Measurements from ENCODE around the gene BMP3.
A peak's percentile ranks its signal among the peaks of the same experiment; 100 is the strongest.
"Not testable (repeated sequence)": the region's sequence is repeated elsewhere in the genome, so short reads cannot be mapped to it uniquely, and the experiment has no call there.

The BMP3 gene, protein sequence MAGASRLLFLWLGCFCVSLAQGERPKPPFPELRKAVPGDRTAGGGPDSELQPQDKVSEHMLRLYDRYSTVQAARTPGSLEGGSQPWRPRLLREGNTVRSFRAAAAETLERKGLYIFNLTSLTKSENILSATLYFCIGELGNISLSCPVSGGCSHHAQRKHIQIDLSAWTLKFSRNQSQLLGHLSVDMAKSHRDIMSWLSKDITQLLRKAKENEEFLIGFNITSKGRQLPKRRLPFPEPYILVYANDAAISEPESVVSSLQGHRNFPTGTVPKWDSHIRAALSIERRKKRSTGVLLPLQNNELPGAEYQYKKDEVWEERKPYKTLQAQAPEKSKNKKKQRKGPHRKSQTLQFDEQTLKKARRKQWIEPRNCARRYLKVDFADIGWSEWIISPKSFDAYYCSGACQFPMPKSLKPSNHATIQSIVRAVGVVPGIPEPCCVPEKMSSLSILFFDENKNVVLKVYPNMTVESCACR

DNA sequence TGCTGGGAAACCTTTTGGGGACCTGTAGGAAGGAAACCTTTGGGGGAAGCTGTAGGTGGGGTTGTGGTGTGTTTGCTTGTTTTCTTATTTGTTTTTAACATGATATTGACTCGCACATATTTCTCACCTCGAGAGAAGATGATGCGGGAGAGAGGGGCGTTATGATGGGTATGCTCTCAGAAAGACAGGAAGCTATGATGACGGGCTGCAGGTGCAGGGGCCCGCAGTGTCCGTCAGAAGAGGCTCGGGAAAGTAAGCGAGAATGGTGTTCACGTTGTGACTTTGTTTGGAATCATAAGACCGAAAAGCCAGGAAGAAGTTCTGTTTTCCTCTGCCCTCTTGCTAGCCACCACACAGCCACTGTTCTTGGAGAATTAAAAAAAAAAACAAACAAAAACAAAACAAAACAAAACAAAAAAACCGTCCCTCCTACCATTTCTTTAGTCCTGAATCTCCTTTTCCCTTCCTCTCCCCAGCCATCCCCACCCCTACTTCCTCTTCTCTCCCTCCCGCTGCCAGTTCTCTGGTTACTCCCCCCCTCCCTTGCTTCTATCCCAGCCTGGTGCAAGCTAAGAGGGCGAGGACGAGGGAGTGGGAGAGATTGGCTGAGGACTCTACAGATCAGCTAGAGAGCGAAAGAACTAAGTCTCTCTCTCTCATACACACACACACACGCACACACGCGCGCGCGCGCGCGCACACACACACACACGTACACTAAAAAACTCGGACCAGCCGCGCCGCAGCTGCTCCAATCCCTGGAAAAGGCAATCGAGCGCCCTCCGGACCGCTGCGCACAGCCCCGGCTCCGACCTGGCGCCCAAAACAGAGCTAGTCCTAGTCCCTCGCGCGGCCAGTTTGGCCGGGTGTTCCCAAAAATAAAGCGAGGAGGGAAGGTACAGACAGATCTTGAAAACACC, at the start of gene BMP3:
BMP3 (plus strand) TSS at position 648 of the 920 bp plus-strand sequence. CDS start 577 bp downstream, outside the sequence.
- DNase-seq = no peak

DNA sequence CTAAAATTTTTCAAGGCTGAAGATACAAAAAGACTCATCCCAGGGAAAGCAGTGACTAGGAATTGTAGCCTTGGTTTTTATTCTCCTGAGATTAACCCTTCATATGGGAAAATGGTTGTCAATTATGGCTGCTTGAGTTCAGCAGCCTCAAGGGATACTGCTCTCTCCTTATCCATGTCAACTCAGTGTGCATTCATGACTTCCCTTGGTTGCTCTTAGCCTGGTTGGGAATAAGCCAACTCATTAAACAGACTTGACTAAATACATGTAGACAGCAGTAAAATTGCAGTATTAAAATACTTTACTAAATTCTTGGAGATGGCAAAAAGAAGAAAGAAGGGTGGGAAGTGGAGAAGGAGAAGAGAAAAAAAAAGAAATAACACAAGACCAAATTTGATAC, 44.5 kb upstream of the BMP3 start:
- DNase-seq = no peak

DNA sequence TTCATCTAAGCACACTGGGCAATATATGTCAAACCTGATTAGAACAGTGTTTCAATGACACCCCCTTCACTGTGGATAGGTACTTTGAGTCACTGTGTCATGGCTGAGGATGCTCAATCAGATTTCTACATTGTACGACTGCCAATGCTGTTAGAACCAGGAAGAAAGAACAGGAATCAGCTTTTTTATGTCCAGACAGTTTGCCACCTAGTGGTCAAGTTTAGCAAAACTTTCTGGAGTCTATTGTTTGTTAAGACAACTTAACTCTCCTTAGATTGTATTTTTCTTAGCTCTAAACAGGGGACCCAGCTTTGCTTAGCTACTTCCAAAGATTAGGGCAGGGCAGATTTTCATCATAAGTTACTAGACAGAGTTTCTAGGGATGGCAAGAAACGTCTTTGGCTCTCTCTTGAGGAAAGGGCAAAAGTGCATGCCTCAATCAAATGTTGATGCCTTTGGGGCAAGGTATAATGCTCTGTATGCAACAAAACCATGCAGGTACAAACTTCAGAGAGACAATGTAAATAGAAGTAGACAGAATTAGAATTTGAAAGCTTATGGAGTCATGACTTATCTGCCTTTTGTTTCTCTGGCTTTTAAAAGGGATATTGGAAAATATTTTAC, 40.5 kb upstream of the BMP3 start:
- DNase-seq = peak; percentile 20

DNA sequence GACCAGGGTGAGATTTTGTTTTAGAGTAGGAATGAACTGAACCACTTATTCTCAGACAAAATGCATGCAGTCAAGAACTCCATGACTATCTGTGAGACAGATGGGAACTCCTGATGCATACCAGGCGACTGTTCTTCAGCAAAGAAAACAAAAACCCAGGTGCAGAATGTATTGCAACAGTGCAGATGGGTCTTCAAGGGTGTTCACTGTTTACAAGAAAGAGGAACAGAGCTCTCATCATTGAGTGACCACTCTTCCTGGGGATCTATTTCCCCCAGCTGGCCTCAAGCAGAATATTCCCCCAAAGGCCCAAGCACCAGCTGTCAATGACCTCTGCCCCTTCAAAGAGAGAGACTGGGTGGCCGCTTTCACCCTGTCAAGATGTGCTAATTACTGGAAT, 39.7 kb upstream of the BMP3 start:
- no peak for DNase-seq

DNA sequence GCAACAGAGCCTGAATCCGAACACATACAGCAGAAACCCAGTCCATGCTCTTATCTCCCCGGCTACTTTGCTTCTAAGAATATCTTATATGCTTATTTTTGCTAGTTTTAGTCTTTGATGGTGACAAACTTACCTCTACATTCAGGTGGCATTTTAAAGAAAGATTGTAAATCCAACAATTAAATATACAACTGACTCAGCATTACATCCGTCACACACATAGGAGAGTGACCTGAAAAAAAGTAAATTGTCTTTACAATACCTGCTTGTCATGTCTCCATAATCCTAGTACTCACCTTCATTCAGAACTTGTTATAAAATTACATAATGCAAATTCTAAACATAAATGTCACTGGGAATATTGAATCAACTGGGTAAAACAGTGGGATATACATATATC, 30.6 kb upstream of the BMP3 start:
- no peak for DNase-seq

DNA sequence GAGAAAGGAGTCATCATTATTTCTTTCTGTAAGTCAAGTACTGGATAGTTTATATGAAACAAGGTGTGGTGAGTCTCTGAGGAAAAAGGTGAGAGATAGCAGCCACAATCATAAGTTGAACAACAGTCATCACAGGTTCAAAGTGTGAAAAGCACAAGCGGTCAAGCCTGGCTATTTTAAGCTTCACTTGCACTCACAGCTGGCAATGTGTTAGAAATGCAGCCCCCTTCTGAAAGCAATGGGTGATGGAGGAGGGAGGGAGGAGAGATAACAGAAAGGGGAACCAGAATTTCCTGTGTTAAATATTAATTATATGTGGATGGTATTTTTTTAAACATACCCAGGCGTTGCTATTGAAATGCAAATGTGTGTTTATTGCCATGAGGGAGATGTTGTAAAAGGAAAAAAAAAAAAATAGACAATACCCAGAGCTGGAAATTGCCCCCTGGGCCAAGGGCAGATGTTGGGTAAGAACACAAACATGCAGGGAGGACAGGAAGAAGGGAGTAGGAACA, 26.9 kb upstream of the BMP3 start:
- DNase-seq = no peak

DNA sequence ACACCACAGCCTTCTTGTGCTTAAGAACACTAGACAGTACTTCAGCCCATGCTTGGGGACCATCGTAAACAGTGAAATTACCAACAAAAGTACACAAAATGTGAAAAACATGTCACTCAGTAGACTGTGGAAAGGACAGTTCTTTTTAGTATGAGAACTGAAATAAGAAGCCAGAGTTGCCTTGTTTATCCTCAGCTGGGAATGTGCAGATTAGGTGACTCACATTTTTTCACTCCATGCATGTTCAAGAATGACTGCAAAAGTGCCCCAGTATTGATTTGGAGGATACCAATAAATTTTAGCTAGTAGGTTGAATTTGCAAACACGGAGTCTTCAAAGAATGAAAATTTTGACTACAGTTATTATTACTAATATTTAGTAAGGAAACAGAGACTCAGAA, 23.1 kb upstream of the BMP3 start:
- no peak for DNase-seq

DNA sequence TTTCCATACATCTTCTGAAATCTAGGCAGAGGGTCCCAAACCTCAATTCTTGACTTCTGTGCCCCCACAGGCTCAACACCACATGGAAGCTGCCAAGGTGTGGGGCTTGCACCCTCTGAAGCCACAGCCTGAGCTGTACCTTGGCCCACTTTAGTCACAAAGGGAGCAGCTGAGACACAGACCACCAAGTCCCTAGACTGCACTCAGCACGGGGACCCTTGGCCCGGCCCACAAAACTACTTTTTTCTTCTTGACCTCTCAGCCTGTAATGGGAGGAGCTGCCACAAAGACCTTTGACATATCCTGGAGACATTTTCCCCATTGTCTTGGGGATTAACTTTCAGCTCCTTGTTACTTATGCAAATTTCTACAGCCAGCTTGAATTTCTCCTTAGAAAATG, 13.9 kb upstream of the BMP3 start:
- not testable (repeated sequence) for DNase-seq

DNA sequence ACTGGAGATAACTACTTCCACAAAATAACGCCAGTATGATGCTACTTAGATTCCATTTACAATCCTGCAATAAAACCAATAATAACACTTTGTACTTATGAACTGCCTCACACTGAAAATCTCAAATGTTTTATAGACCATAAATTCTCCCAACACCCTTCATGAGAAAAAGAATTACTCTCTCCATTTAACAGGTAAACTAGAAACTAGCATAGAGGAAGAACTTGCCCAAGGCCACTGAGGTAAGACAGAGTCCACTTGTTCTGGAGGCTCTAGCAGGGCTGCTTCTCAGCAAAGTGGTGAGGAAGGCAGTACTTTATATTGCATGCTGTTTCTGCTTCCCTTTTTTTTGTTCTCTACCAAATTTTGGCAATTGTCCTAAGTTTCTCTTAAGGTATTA, 11.5 kb upstream of the BMP3 start:
- no peak for DNase-seq

DNA sequence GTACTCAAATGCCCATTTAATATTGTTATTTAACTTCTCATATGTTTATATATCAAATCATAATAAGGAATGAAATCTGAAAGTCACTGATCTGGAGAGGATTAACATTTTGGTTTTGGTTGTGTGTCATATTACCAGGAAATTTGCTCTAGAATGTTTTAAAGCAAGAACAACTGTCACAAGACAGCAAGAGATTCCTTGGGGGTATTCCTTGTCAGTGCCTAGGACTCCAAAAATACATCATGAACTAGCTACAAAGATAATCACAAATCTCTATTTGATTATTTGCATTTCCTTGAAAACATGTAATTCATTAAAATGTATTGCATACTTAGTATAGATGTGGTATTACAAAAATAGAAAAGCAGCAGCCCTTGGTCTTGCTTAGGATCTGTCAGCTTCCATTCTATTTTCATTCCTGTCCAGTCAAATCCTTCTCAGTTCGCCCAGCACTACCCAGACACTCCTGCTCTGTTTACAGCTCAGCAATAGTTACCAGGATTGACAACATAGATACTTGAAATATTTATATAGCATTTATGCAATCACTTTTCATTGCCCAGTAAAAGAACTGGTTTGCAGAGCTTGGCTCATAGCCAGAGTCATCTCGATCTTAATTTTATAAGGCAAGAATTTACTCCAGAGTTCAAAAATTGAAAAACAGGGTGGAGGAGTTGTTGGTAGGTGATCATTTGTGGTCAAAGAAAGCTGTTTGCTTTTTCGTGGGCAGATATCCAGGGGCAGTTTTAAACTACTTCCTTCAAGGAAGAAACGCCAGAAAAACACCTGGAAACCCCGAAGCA, 9.2 kb upstream of the BMP3 start:
- DNase-seq = no peak

DNA sequence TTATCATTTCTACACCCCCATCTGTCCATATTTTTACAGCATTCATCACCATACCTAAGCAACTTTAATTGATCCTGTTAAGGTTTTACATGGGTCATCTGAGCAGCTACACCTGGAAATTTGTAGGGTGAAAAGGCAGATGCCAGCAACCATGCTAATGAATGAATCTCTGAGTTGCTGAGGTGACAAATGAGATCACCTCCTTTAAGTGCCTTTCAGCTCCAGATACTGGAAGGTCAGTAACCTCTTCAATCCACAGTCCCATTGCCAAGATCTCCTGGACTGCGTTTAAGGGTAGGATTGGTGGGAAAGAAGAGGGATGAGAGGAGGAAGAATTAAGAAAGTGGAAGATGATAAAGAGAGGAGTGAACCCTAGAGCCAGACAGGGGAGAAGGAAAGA, 8.5 kb upstream of the BMP3 start:
- no peak for DNase-seq

DNA sequence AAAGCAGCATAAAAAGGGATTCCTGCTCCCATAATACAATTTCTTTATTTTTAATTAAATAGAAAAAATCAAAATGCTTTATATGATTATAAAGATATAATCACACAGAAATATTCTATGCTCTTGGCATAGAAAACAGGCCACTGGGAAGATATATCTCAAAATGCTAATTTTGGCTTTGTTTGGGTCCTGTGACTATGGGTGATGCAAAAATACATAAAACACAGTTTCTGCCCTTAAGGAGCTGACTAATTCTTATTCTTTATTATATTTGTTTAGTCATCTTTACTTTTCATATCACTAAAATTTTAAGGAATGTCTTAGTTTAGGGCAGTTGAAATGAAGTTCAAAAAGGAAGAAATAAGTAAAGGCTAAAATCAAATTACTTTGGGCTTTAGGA, 7.0 kb upstream of the BMP3 start:
- DNase-seq = no peak

DNA sequence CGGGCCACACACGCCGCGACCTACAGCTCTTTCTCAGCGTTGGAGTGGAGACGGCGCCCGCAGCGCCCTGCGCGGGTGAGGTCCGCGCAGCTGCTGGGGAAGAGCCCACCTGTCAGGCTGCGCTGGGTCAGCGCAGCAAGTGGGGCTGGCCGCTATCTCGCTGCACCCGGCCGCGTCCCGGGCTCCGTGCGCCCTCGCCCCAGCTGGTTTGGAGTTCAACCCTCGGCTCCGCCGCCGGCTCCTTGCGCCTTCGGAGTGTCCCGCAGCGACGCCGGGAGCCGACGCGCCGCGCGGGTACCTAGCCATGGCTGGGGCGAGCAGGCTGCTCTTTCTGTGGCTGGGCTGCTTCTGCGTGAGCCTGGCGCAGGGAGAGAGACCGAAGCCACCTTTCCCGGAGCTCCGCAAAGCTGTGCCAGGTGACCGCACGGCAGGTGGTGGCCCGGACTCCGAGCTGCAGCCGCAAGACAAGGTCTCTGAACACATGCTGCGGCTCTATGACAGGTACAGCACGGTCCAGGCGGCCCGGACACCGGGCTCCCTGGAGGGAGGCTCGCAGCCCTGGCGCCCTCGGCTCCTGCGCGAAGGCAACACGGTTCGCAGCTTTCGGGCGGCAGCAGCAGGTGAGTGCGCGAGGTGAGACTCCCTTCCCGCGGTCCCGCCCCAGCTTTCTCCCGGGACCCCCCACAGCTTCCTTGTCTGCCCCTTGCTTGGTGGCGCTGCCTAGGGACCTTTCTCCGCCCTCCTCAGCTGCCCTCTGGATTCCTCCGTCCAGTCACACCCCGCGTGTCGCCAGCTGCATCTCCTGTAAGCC, 678 bp downstream of the BMP3 start:
- no peak for DNase-seq

DNA sequence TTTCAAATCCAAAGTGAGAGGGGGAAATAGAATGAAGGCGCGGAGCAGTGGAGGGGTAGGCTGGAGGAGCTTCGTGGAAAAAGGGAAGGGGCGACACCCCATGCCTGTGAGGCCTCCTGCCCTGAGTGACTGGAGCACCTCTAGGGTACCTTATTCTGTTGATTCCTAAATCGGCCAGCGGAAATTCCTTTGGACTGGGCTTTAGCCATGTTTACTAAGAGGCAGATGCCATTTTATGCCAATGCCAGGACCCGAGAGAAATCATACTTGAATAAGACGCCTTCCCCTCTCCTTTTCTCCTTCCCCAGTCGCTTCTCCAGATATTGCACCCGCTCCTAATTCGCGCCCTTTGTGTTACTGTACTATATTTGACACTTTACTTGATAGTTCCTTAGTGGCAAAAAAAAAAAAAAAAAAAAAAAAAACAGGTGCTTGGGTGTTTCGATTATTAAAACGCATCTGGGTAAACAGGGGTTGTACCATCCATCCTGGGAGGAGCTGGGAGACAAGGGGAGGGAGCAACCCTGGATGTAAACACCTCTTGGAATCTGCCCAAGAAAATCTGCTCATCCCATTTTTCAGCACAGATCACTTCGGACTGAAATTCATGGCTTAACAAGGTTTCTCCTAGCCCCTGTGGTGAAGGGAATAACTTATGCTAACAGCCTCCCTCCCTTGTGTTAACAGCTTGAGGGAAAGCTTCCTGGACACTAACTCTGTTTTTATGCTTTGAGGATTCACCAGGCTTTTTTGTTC, 1.5 kb downstream of the BMP3 start:
- DNase-seq = no peak

DNA sequence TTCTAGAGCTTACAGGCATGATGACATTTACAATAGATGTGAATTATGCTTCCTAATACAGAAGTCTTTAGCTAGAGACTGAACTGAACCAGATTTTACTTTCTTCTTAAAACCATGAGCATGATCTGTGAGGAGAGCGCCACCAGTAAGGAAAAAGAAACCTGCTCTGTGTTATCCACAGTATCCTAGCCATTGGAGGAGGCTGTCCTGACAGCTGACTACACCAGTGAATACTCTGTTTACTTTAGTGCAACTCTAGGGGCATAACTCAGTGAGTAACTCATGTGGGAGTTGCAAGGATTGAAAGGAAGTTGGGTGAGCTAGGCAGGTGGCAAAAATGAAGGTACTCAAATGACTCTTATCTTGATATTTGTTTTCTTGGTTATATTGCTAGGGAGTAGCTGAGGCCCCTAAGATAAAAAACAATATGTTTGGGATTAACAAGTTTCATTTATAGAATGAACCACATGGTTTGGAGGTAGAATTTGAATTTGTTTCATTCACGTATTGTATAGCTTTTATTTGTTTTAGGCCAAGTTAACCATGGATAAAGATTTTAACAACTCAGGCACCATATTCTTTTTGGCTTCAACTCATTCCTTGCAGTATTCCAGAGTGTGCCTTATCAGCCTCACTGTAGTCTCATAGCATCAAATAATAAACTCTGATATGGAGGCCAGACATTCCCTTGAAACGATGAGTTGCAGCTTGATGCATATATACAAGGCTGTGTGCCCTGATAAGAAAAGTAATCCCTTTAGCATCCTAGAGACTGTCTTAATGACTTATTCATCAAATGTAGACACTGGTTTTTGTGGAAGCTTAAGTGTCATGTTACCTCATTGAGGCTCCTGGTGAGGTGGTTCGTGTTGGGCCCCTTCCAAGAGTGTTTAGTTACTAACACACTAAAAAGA, 2.5 kb downstream of the BMP3 start:
- DNase-seq = no peak

DNA sequence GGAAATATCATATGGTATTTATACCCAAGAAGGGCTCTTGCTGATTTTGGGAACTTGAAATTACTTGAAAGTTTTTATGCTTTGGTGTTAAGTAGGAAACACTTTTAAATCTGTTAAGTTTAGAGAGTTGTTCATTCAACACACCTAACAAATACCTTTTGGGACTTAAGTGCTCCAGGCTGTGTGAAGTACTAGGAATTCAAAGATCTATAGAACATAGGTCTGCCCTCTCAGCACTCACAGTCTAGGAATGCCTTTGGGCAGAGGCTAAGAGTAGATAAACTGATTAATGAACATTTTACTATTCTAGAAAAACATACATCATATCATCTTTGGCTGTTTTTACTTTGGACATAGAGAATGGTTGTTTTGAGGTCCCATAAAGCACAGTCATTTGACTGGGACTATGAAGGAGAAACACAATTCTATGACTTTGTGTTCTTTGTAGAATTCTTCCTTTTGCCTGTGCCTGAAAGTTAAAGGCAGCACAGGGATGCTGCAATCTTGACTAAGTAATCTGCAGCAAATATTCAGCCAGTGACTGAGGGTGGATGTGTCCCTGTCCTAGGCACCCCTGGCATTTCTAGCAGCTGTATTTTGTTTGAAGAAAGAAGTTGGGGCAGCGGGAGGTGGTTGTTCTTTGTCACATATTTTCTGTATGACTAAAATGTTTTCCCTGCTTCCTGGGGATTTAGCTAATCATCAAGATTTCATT, 8.3 kb downstream of the BMP3 start:
- no peak for DNase-seq

DNA sequence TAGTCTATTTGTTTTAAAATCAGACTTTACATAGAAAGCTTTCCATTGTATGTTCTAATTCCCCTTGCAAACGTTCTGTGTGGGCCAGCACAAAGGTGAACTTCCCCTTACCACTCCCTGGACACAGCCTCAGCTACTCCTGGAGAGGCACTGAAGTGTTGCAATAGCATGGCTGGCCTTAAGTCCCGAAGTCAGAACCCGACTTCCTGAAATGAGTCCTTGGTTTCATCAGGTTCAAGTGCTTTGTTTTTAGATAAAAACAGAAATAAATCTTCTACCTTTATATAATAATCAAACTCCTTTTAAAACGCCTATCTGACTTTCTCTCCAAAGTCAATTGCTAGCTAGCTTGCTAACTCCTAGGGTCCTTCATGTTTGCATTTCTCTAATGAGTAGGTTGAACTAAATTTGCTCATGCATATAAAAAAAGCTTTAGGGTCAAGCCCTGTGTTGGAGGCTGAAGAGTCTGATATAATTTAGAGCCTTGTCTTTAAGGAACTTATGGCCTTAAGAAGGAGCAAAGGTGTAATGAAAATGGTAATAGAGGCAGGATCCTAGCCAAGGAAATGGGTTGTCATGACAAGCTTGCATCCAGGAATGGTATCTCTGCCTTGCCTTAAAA, 9.0 kb downstream of the BMP3 start:
- DNase-seq = no peak

DNA sequence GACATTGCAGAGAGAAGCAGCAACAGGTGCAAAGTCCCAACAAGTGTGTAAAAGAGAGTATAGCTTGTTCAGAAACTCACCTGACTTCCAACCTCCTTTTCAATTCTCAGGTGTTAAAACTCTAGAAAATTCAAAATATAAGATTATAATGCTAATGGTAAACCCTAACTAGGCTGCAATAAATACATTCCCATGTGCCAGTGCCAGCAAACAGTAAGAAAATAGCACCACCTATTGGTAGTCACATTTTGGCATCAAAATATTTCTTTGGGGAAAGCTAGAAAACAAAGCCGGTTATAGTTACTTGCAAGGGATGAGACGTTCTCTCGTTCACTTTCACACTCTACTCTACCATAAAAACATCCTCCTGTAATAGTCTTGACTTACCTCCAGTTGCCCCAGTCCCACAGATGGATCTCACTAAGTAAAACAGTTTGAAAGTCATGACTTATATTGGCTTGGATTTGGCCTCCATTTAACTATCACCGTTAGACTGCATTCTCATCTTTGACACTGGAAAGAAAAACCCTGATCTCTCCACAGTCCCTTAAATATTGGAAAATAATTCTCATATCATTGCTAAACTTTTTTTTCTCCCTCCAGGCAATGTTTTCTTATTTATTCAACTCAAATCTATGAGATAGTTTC, 9.6 kb downstream of the BMP3 start:
- no peak for DNase-seq

Data from NCI-H1417 treated with DMSO at 0.1 percent for 48 hours (cell line).